CD8-positive, alpha-beta memory T cell (primary cell): ENCODE measurements around the gene N4BP2L2. TPM values are rescaled to one million over a fixed set of nuclear protein-coding genes. Genes with fewer than 3 reads are reported as not detected.
A peak's percentile ranks its signal among the peaks of the same experiment; 100 is the strongest.

ENCODE experiments used
- CTCF ChIA-PET: fragments of 350-600 bp; sonication (Branson Sonifier 250); formaldehyde crosslinking; loops from one replicate; lab custom pipeline; 2021; ENCODE audit warnings: antibody characterized with exemption; lab: Charles Lee
- POLR2A ChIA-PET: fragments of 350-600 bp; sonication (Branson Sonifier 250); formaldehyde crosslinking; loops from one replicate; lab custom pipeline; 2021; ENCODE audit warnings: antibody characterized with exemption; lab: Charles Lee
- DNase-seq, 5 donors: peaks; one replicate each; pipeline versions ENCODE4 v3.0.0 to v3.0.0-alpha.2; 2020 to 2022; ENCODE audit warnings: mixed read lengths in 1 of 5
- H3K27ac ChIP-seq: one replicate; pipeline ENCODE4 v1.7.0; 2013; ENCODE audit warnings: low read depth, mild to moderate bottlenecking, low read length, moderate library complexity
- H3K27me3 ChIP-seq: 2 replicates; pipeline ENCODE4 v1.7.0; 2013; ENCODE audit warnings: low read length, mild to moderate bottlenecking; ENCODE audit not compliant: insufficient read depth, poor library complexity, severe bottlenecking
- H3K36me3 ChIP-seq: 2 replicates; pipeline ENCODE4 v1.7.0; 2013; ENCODE audit warnings: mild to moderate bottlenecking, low read length, moderate library complexity; ENCODE audit not compliant: insufficient read depth
- H3K4me1 ChIP-seq: 2 replicates; pipeline ENCODE4 v1.7.0; 2013; ENCODE audit warnings: mild to moderate bottlenecking, low read length, moderate library complexity; ENCODE audit not compliant: insufficient read depth
- H3K4me3 ChIP-seq: 2 replicates; pipeline ENCODE4 v1.7.0; 2013; ENCODE audit warnings: mild to moderate bottlenecking, low read length
- H3K9me3 ChIP-seq: 2 replicates; pipeline ENCODE4 v1.7.0; 2013; ENCODE audit warnings: mild to moderate bottlenecking, low read length
- H3K27ac Mint-ChIP-seq, 8 donors: one replicate each; pipeline ENCODE4 v1.8.0; 2020 to 2021; ENCODE audit warnings: mixed read lengths in 8 of 8, mild to moderate bottlenecking in 6 of 8, inconsistent platforms in 3 of 8, moderate library complexity in 3 of 8
- H3K27me3 Mint-ChIP-seq, 2 donors: one replicate each; pipeline ENCODE4 v1.8.0; 2020 to 2021; ENCODE audit warnings: mixed read lengths in 2 of 2, mild to moderate bottlenecking in 1 of 2, moderate library complexity in 1 of 2
- H3K36me3 Mint-ChIP-seq, 3 donors: one replicate each; pipeline ENCODE4 v1.8.0; 2020 to 2021; ENCODE audit warnings: mixed read lengths in 3 of 3, inconsistent platforms in 1 of 3, mild to moderate bottlenecking in 1 of 3
- H3K4me1 Mint-ChIP-seq, 3 donors: one replicate each; pipeline ENCODE4 v1.8.0; 2020 to 2021; ENCODE audit warnings: mixed read lengths in 3 of 3, inconsistent platforms in 1 of 3, mild to moderate bottlenecking in 1 of 3
- H3K4me3 Mint-ChIP-seq, 7 donors: one replicate each; pipeline ENCODE4 v1.8.0; 2020 to 2021; ENCODE audit warnings: mixed read lengths in 7 of 7, mild to moderate bottlenecking in 6 of 7, moderate library complexity in 4 of 7, inconsistent platforms in 2 of 7
- H3K9me3 Mint-ChIP-seq, 5 donors: one replicate each; pipeline ENCODE4 v1.8.0; 2020 to 2022; ENCODE audit warnings: mixed read lengths in 5 of 5, mild to moderate bottlenecking in 3 of 5, moderate library complexity in 2 of 5, inconsistent platforms in 1 of 5
- polyA plus RNA-seq: library from polyadenylated mRNA; unstranded; fragments of 300-500 nt; fragmentation: Illumina TruSeq; gene quantifications from one replicate; pipeline ENCODE4 v1.2.3, GENCODE V29; 2021
- total RNA-seq, 2 experiments: library from RNA; stranded (reverse); gene quantifications; one replicate each; pipeline ENCODE4 v1.2.3, GENCODE V29; 2021

Gene N4BP2L2
- total and polyA plus RNA-seq, 3 experiments from 2014 or later = 77.7 to 132 (median 78.3) TPM

DNA sequence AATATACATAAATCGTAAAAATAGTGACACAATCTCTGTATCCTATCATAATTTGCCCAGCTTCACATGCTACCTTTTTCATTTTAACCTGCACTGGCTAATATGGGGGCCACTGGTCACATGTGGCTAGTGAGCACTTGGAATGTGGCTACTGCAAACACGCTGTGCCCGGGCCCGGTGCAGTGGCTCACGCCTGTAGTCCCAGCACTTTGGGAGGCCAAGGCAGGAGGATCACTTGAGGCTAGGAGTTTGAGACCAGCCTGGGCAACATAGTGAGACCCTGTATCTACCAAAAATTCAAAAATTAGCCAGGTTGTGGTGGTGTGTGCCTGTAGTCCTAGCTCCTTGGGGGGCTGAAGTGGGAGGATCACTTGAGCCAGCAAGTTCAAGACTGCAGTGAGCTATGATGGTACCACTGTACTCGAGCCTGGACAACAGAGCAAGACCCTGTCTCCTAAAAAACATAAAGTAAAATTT is 109.1 kb downstream of the N4BP2L2 start:
- H3K27ac Mint-ChIP-seq = peak overlapping the region in 7 of 8 donors; percentile 43 to 99 (median 92)
- peak overlapping the region in 2 of 7 donors; percentile 32 for H3K4me3 Mint-ChIP-seq

DNA sequence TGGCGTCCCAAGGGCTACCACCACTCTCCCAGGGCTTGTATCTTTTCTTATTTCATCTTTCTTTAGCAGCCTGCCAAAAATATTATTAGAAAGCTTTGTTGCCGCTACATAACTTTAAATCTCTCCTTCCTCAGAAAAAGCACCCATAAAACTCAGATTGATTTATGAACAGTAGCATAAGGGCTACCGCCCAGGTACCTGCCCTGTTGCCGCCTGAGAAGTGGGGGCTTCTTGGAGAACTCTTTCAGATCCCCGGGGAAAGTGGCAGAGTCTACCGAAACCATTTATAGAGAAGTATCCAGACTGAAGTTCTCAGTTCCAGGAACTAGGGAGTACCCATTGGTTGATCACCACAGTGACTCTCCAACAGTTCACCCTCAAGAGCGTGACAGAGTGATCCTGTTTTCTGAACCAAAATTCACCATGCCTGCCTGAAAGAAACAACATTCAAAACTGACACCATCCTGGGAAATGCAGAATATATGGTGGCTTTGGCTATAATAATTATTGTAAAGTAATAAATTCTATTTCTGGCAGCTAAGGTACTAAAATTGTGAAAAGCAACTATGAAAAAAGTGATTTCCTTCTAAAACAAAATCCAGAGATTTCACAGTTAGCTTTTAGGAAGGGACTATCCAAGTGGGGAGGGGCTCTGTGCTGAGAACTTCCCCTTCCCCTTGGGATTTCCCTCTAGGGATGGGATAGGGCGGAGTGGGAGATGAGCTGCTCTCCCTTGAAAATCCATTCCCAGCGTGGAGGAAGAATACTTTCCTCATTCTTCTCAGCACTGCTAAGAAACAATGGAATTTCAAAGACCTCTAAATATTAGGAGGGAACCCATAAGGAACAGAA is 109.8 kb downstream of the N4BP2L2 start:
- H3K36me3 Mint-ChIP-seq = peaks cover 4 to 38% (median 5%) of the 10 kb centered on the region in 3 donors
- peak overlapping the region; percentile 92 to 99 (median 98) for H3K27ac Mint-ChIP-seq
- H3K4me3 ChIP-seq = peak overlapping the region; percentile 84
- peaks cover 31% of the 10 kb centered on the region for H3K4me1 ChIP-seq
- H3K4me3 Mint-ChIP-seq = peak overlapping the region; percentile 83 to 94 (median 91)
- H3K36me3 ChIP-seq = peaks cover 1% of the 10 kb centered on the region
- peaks cover 35 to 47% (median 39%) of the 10 kb centered on the region in 3 donors for H3K4me1 Mint-ChIP-seq
- no peaks in the 10 kb centered on the region for H3K9me3 ChIP-seq
- peak overlapping the region; percentile 87 for H3K27ac ChIP-seq
- H3K27me3 ChIP-seq = no peaks in the 10 kb centered on the region
- POLR2A ChIA-PET = interaction anchor here (0.9 to 3.3 kb wide), 6 partner anchors 91 to 157 kb away, joined by 3 to 41 read pairs (median 4); partner anchors contain the start of genes BRCA2, PDS5B and ZAR1L
- H3K9me3 Mint-ChIP-seq = no peaks in the 10 kb centered on the region
- no peak for DNase-seq
- no peaks in the 10 kb centered on the region for H3K27me3 Mint-ChIP-seq
- CTCF ChIA-PET = interaction anchor here (1.0 to 1.2 kb wide), 6 partner anchors 11 to 240 kb away, joined by 3 to 4 read pairs (median 4); partner anchors contain the start of genes BRCA2 and ZAR1L

More for the DNA sequence above, 109.1 kb downstream of the N4BP2L2 start:
- Histone ChIP-seq H3K4me1 (peaks cover 24% of the 10 kb centered on the region), H3K27me3 (no peaks in the 10 kb centered on the region), H3K4me3 (no peak overlapping the region), H3K36me3 (no peaks in the 10 kb centered on the region), H3K9me3 (no peaks in the 10 kb centered on the region), H3K27ac (no peak overlapping the region)
- Mint-ChIP-seq H3K27me3 (no peaks in the 10 kb centered on the region), H3K9me3 (no peaks in the 10 kb centered on the region), H3K36me3 (peaks cover 4 to 33% (median 5%) of the 10 kb centered on the region in 3 donors), H3K4me1 (peaks cover 29 to 40% (median 32%) of the 10 kb centered on the region in 3 donors)
- POLR2A ChIA-PET = no interaction called here
- CTCF ChIA-PET = interaction anchor here (0.7 to 1.2 kb wide), 4 partner anchors 10 to 162 kb away, joined by 3 to 4 read pairs (median 4); partner anchors contain the start of genes BRCA2 and ZAR1L
- DNase-seq = no peak

DNA sequence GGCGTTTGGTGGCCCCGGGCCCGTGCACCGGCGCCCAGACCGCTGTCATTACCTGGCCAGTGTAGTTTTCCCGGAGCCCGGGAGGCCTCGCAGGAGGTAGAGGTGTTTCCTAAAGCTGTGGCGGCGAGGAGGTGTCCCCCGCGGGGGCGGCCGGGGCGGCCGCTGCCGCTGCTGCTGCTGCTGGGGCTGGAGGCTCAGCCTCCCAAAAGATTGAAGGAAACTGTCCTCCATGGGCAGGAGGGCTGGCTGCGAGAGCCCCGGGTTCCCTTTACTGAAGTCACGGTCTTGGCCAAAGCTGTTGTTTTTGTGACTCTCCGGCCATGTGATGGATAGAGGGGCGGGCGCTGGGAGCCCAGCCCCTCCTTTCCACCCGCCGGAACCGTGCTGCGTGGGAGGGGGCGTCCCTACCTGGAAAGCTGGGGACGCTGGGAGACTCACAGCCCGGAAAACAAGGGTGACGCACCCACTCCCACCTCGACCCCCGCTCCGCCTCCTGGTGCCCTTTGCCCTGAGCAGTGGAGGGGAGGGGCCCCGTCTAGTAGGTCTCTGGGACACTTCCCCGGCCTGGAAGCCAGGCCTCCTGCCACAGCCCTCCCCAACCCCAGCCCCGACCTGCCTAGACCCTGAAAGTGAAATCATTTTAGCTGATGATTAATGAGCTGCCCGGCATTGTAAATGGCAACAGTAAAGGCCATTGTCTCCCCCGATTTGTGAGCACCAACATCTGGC is 110.6 kb downstream of the N4BP2L2 start, which contains the start of gene N4BP2L1:
Gene N4BP2L1, minus strand, starts transcription at position 279 of the 729 bp plus-strand sequence. Its CDS starts 48 bp downstream, at position 231.
- Mint-ChIP-seq H3K27me3 (no peaks in the 10 kb centered on the region), H3K9me3 (no peaks in the 10 kb centered on the region), H3K4me3 (peak within 1 kb of the TSS; percentile 92 to 100 (median 94)), H3K36me3 (peaks cover 5 to 42% (median 5%) of the 10 kb centered on the region in 3 donors), H3K27ac (peak within 1 kb of the TSS; percentile 95 to 100 (median 98)), H3K4me1 (peaks cover 40 to 53% (median 47%) of the 10 kb centered on the region in 3 donors)
- H3K9me3 ChIP-seq = no peaks in the 10 kb centered on the region
- H3K4me3 ChIP-seq = peak within 1 kb of the TSS; percentile 84
- H3K27me3 ChIP-seq = no peaks in the 10 kb centered on the region
- DNase-seq = peak; percentile 82 to 92 (median 85)
- H3K27ac ChIP-seq = peak within 1 kb of the TSS; percentile 87
- H3K4me1 ChIP-seq = peaks cover 36% of the 10 kb centered on the region
- H3K36me3 ChIP-seq = peaks cover 5% of the 10 kb centered on the region
- ChIA-PET CTCF (interaction anchor here (0.8 to 1.2 kb wide), 5 partner anchors 15 to 241 kb away, joined by 3 to 4 read pairs (median 3); partner anchors contain the start of genes BRCA2 and ZAR1L), POLR2A (interaction anchor here (0.9 to 3.3 kb wide), 7 partner anchors 92 to 159 kb away, joined by 3 to 41 read pairs (median 4); partner anchors contain the start of genes BRCA2, PDS5B and ZAR1L)

- peak overlapping the region; percentile 95 to 100 (median 98) for H3K27ac Mint-ChIP-seq
- Histone ChIP-seq H3K27ac (peak overlapping the region; percentile 87), H3K9me3 (no peaks in the 10 kb centered on the region), H3K36me3 (peaks cover 5% of the 10 kb centered on the region), H3K27me3 (no peaks in the 10 kb centered on the region), H3K4me1 (peaks cover 36% of the 10 kb centered on the region), H3K4me3 (peak overlapping the region; percentile 84)
- H3K27me3 Mint-ChIP-seq = no peaks in the 10 kb centered on the region
- H3K36me3 Mint-ChIP-seq = peaks cover 0 to 44% (median 6%) of the 10 kb centered on the region in 3 donors
- H3K9me3 Mint-ChIP-seq = no peaks in the 10 kb centered on the region
- POLR2A ChIA-PET = interaction anchor here (0.9 to 3.3 kb wide), 7 partner anchors 24 to 160 kb away, joined by 3 to 41 read pairs (median 4); partner anchors contain the start of genes BRCA2, N4BP2L2, PDS5B and ZAR1L
- CTCF ChIA-PET = interaction anchor here (0.8 to 1.4 kb wide), 5 partner anchors 16 to 242 kb away, joined by 3 to 4 read pairs (median 3); partner anchors contain the start of genes BRCA2, N4BP2L2 and ZAR1L
- H3K4me1 Mint-ChIP-seq = peaks cover 44 to 60% (median 54%) of the 10 kb centered on the region in 3 donors
- peak; percentile 44 to 79 (median 65) for DNase-seq
- peak overlapping the region; percentile 92 to 100 (median 94) for H3K4me3 Mint-ChIP-seq
Observed at GRCh38 chr13:32426990-32427851, 111.4 kb downstream of the N4BP2L2 start.

DNA sequence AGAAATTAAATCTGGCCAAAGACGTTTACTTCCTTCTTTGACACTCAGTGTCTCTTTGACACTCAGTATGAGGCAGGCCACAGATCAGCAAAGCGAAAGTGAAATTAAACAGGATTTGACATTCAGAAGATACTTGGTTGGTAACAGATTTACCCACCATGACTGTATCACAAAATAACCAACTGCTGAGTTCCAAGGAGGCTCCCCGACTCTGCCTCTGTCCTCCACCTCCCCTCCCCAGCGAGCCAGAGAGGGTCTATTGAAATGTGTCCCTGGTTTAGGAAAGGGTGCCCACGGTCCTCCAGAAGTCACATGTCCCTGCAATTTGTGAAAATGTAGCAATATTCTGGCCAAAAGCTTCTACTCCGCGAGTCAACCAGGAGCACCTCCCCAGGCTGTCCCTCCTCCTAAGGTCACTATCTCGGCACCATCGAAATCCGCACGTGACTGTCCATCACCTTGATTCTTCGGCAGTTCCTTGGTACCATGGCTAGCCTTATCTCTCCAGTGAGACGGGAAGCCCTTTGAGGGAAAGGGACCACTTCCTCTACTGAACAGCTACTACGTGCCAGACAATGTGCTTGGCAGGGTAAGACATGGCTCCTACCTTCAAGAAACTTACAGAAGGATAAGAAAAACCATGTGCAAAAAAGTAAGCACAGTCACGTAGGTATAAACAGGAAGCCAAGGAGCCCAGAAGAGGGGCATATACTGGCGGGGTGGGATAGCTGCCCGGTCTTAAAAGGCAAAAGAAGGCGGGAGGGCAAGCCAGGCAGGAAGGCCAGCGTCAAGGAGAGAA is 112.2 kb downstream of the N4BP2L2 start:
- DNase-seq = peak in 4 of 5 donors; percentile 39 to 66 (median 62)
- peaks cover 49 to 65% (median 62%) of the 10 kb centered on the region in 3 donors for H3K4me1 Mint-ChIP-seq
- H3K27me3 Mint-ChIP-seq = no peaks in the 10 kb centered on the region
- peaks cover 36% of the 10 kb centered on the region for H3K4me1 ChIP-seq
- peak overlapping the region; percentile 84 for H3K4me3 ChIP-seq
- H3K36me3 Mint-ChIP-seq = peaks cover 0 to 47% (median 11%) of the 10 kb centered on the region in 3 donors
- H3K9me3 Mint-ChIP-seq = no peaks in the 10 kb centered on the region
- H3K27ac ChIP-seq = peak overlapping the region; percentile 87
- ChIA-PET POLR2A (interaction anchor here (0.6 to 3.3 kb wide), 5 partner anchors 22 to 161 kb away, joined by 3 to 41 read pairs (median 4); partner anchors contain the start of genes BRCA2, N4BP2L2 and ZAR1L), CTCF (interaction anchor here (1.1 to 1.4 kb wide), 3 partner anchors 16 to 117 kb away, joined by 3 to 4 read pairs (median 3); partner anchors contain the start of gene N4BP2L2)
- peak overlapping the region; percentile 95 to 100 (median 98) for H3K27ac Mint-ChIP-seq
- H3K4me3 Mint-ChIP-seq = peak overlapping the region; percentile 92 to 100 (median 94)
- peaks cover 5% of the 10 kb centered on the region for H3K36me3 ChIP-seq
- H3K9me3 ChIP-seq = no peaks in the 10 kb centered on the region
- H3K27me3 ChIP-seq = no peaks in the 10 kb centered on the region

GRCh38 chr13:32425158-32425557 is 113.4 kb downstream of the N4BP2L2 start:
- peaks cover 36% of the 10 kb centered on the region for H3K4me1 ChIP-seq
- peaks cover 5% of the 10 kb centered on the region for H3K36me3 ChIP-seq
- H3K27me3 ChIP-seq = no peaks in the 10 kb centered on the region
- Mint-ChIP-seq H3K27ac (peak overlapping the region in 7 of 8 donors; percentile 0 to 94 (median 73)), H3K4me3 (peak overlapping the region; percentile 43 to 95 (median 79)), H3K9me3 (no peaks in the 10 kb centered on the region), H3K27me3 (no peaks in the 10 kb centered on the region), H3K36me3 (peaks cover under 1 to 51% (median 12%) of the 10 kb centered on the region in 3 donors), H3K4me1 (peaks cover 52 to 63% (median 63%) of the 10 kb centered on the region in 3 donors)
- CTCF ChIA-PET = interaction anchor here (1.1 to 2.2 kb wide), 3 partner anchors 10 to 17 kb away, joined by 3 to 7 read pairs (median 3); no protein-coding TSS in a partner anchor
- POLR2A ChIA-PET = interaction anchor here (2.6 kb wide), 1 partner anchor 110 kb away, joined by 8 read pairs; the partner anchor contains the start of genes BRCA2 and ZAR1L
- no peaks in the 10 kb centered on the region for H3K9me3 ChIP-seq
- no peak overlapping the region for H3K27ac ChIP-seq
- peak overlapping the region; percentile 84 for H3K4me3 ChIP-seq
- no peak for DNase-seq
